Liver (tissue), 3 donors: Measurements from ENCODE around the gene DSCAM.

Source experiments
- GABPA ChIP-seq, 2 donors: IDR thresholded peaks in 1 of 2; conservative IDR thresholded peaks in 1 of 2; 2 replicates each; pipeline ENCODE4 v1.6.1; 2016; ENCODE audit warnings: antibody characterized with exemption in 2 of 2, mild to moderate bottlenecking in 1 of 2, moderate library complexity in 1 of 2
- RXRA ChIP-seq, 2 donors: IDR thresholded peaks; 2 replicates each; pipeline ENCODE4 v1.6.1; 2017 to 2018; ENCODE audit warnings: antibody characterized with exemption in 2 of 2, mild to moderate bottlenecking in 1 of 2
- SP1 ChIP-seq: IDR thresholded peaks from 2 replicates; pipeline ENCODE4 v1.6.1; 2018; ENCODE audit warnings: antibody characterized with exemption, mild to moderate bottlenecking
- TAF1 ChIP-seq: conservative IDR thresholded peaks from 2 replicates; pipeline ENCODE4 v1.6.1; 2016; ENCODE audit warnings: antibody characterized with exemption, mild to moderate bottlenecking
- TF ChIP-seq, protein P1 (sequence below): fragments of 150-350 bp; IDR thresholded peaks from 2 replicates; pipeline ENCODE4 v1.5.1; 2017; ENCODE audit warnings: improper control_type of control experiment, low read depth, low read length; ENCODE audit not compliant: missing input control
- TF ChIP-seq, protein P2 (sequence below): IDR thresholded peaks from 2 replicates; pipeline ENCODE4 v1.6.1; 2016; ENCODE audit warnings: antibody characterized with exemption
- TF ChIP-seq, protein P3 (sequence below): IDR thresholded peaks from 2 replicates; pipeline ENCODE4 v1.6.1; 2016; ENCODE audit warnings: antibody characterized with exemption, mild to moderate bottlenecking
- donor health status: healthy.
- donor health status: healthy.

DNA sequence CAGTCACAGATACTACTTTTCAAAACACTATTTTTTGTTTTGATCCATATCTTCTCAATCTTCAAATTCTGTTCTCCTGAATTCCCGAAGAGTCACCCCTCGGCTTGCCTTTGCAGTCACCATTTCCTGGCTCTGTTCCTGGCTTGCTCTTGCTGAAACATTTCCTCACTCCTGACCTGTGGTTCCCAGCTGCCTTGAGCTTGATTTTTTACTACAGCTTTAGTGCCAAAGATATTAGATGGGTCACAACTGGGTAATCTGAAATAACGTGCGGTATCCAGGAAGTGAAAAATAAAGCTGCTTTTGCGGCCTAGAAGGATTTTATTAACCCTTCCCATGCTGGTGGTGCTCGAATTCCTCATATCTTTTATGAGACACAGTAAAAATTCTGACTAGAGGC, 660.9 kb downstream of the DSCAM start:
- TF ChIP-seq, protein P1, sequence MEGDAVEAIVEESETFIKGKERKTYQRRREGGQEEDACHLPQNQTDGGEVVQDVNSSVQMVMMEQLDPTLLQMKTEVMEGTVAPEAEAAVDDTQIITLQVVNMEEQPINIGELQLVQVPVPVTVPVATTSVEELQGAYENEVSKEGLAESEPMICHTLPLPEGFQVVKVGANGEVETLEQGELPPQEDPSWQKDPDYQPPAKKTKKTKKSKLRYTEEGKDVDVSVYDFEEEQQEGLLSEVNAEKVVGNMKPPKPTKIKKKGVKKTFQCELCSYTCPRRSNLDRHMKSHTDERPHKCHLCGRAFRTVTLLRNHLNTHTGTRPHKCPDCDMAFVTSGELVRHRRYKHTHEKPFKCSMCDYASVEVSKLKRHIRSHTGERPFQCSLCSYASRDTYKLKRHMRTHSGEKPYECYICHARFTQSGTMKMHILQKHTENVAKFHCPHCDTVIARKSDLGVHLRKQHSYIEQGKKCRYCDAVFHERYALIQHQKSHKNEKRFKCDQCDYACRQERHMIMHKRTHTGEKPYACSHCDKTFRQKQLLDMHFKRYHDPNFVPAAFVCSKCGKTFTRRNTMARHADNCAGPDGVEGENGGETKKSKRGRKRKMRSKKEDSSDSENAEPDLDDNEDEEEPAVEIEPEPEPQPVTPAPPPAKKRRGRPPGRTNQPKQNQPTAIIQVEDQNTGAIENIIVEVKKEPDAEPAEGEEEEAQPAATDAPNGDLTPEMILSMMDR = no peak
- TF ChIP-seq, protein P2, sequence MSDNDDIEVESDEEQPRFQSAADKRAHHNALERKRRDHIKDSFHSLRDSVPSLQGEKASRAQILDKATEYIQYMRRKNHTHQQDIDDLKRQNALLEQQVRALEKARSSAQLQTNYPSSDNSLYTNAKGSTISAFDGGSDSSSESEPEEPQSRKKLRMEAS = no peak
- peak; percentile 21 for TF ChIP-seq SP1
- TF ChIP-seq TAF1 = no peak
- TF ChIP-seq GABPA (IDR thresholded peaks at IDR 0.05 in 1 of 2, conservative IDR thresholded peaks at IDR 0.05 in 1 of 2) = no peak
- TF ChIP-seq RXRA (IDR thresholded peaks at IDR 0.05) = no peak
- TF ChIP-seq, protein P3, sequence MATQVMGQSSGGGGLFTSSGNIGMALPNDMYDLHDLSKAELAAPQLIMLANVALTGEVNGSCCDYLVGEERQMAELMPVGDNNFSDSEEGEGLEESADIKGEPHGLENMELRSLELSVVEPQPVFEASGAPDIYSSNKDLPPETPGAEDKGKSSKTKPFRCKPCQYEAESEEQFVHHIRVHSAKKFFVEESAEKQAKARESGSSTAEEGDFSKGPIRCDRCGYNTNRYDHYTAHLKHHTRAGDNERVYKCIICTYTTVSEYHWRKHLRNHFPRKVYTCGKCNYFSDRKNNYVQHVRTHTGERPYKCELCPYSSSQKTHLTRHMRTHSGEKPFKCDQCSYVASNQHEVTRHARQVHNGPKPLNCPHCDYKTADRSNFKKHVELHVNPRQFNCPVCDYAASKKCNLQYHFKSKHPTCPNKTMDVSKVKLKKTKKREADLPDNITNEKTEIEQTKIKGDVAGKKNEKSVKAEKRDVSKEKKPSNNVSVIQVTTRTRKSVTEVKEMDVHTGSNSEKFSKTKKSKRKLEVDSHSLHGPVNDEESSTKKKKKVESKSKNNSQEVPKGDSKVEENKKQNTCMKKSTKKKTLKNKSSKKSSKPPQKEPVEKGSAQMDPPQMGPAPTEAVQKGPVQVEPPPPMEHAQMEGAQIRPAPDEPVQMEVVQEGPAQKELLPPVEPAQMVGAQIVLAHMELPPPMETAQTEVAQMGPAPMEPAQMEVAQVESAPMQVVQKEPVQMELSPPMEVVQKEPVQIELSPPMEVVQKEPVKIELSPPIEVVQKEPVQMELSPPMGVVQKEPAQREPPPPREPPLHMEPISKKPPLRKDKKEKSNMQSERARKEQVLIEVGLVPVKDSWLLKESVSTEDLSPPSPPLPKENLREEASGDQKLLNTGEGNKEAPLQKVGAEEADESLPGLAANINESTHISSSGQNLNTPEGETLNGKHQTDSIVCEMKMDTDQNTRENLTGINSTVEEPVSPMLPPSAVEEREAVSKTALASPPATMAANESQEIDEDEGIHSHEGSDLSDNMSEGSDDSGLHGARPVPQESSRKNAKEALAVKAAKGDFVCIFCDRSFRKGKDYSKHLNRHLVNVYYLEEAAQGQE = no peak
